ENCODE measurements around the gene SLC35G6.

The SLC35G6 gene

GRCh38 chr17:7508145-7508544, 26.9 kb downstream of the SLC35G6 start:
- no peak for DNase-seq

- DNase-seq, result no peak
These were observed 27.6 kb downstream of the SLC35G6 start for GRCh38 chr17:7508846-7509245.

- DNase-seq, result no peak
These were observed 28.7 kb downstream of the SLC35G6 start for GRCh38 chr17:7509937-7510336.

GRCh38 chr17:7511108-7511507, 29.9 kb downstream of the SLC35G6 start:
- no peak for DNase-seq

GRCh38 chr17:7512105-7512504, 30.9 kb downstream of the SLC35G6 start:
- DNase-seq, result no peak

GRCh38 chr17:7512824-7513540, 31.7 kb downstream of the SLC35G6 start:
- no peak for DNase-seq

- DNase-seq, result no peak
These were observed 32.7 kb downstream of the SLC35G6 start for GRCh38 chr17:7513850-7514419.

- peak; percentile 26 for DNase-seq
These were observed 34.8 kb downstream of the SLC35G6 start for GRCh38 chr17:7515911-7516610.

- DNase-seq, result peak; percentile 11
These were observed 41.8 kb downstream of the SLC35G6 start for GRCh38 chr17:7523033-7523432.

GRCh38 chr17:7528842-7529241, 47.6 kb downstream of the SLC35G6 start:
- no peak for DNase-seq

GRCh38 chr17:7530023-7530900, 49.0 kb downstream of the SLC35G6 start:
- no peak for DNase-seq

All from fibroblast of skin of back (primary cell).